SK-N-SH (cell line): ENCODE results near the gene PRSS36. TPM values are rescaled to one million over a fixed set of nuclear protein-coding genes. Genes with fewer than 3 reads are reported as not detected.

ENCODE experiments used
- CTCF ChIA-PET: fragments of 300-600, 350-600 bp; formaldehyde crosslinking; extraction: SDS; loops from one replicate; lab custom pipeline; 2021; lab: Yijun Ruan, JAX
- POLR2A ChIA-PET: fragments of 350-600 bp; sonication (Branson Sonifier 250); formaldehyde crosslinking; extraction: SDS; loops from one replicate; lab custom pipeline; 2020; ENCODE audit warnings: antibody characterized with exemption, inconsistent platforms; lab: Yijun Ruan, JAX
- DNase-seq: peaks from one replicate; pipeline ENCODE4 v3.0.0; 2012
- H2AFZ ChIP-seq: fragments of 200-600 bp; sonication (generic); 2 replicates; pipeline ENCODE4 v1.8.1; 2016; ENCODE audit warnings: antibody characterized with exemption, mild to moderate bottlenecking, low read depth
- H3F3A ChIP-seq: fragments of 200-600 bp; sonication (generic); replicated peaks from 2 replicates; pipeline ENCODE3; 2016; ENCODE audit warnings: antibody characterized with exemption, mild to moderate bottlenecking; ENCODE audit not compliant: insufficient read depth
- H3K27ac ChIP-seq, 2 experiments: fragments of 200-500 bp in 1 of 2; fragments of 200-600 bp in 1 of 2; sonication (Bioruptor generic) in 1 of 2; sonication (generic), shearing (Covaris generic) in 1 of 2; 2 replicates each; pipeline versions ENCODE4 v1.5.1 to v1.6.1; 2014 to 2016; ENCODE audit warnings: low read depth in 2 of 2, inconsistent platforms in 1 of 2, low read length in 1 of 2, mild to moderate bottlenecking in 1 of 2, mixed read lengths in 1 of 2
- H3K27me3 ChIP-seq: fragments of 200-600 bp; sonication (generic), shearing (Covaris generic); 2 replicates; pipeline ENCODE4 v1.6.1; 2016; ENCODE audit warnings: mixed run types; ENCODE audit not compliant: insufficient read depth
- H3K36me3 ChIP-seq, 2 experiments: fragments of 200-500 bp in 1 of 2; fragments of 200-600 bp in 1 of 2; sonication (Bioruptor generic) in 1 of 2; sonication (generic) in 1 of 2; replicated peaks in 1 of 2; 2 replicates each; pipeline versions ENCODE3 to v1.5.1; 2014 to 2016; ENCODE audit warnings: low read length in 1 of 2, mild to moderate bottlenecking in 1 of 2; ENCODE audit not compliant: insufficient read depth in 2 of 2, control insufficient read depth in 1 of 2
- H3K4me1 ChIP-seq, 2 experiments: fragments of 200-500 bp in 1 of 2; fragments of 200-600 bp in 1 of 2; sonication (Bioruptor generic) in 1 of 2; sonication (generic), shearing (Covaris generic) in 1 of 2; 2 replicates each; pipeline versions ENCODE4 v1.5.1 to v1.6.1; 2014 to 2016; ENCODE audit warnings: low read depth in 1 of 2, low read length in 1 of 2, mixed run types in 1 of 2; ENCODE audit not compliant: insufficient read depth in 2 of 2, control insufficient read depth in 1 of 2
- H3K4me2 ChIP-seq: fragments of 200-600 bp; sonication (generic), shearing (Covaris generic); 2 replicates; pipeline ENCODE4 v1.6.1; 2017; ENCODE audit warnings: mixed run types
- H3K4me3 ChIP-seq, 2 experiments: fragments of 200-500 bp in 1 of 2; fragments of 200-600 bp in 1 of 2; sonication (Bioruptor generic) in 1 of 2; sonication (generic), shearing (Covaris generic) in 1 of 2; 2 replicates each; pipeline versions ENCODE4 v1.5.1 to v1.8.1; 2014 to 2016; ENCODE audit warnings: low read depth in 2 of 2, inconsistent platforms in 1 of 2, low read length in 1 of 2, mild to moderate bottlenecking in 1 of 2, mixed read lengths in 1 of 2, moderate library complexity in 1 of 2
- H3K79me2 ChIP-seq: fragments of 200-600 bp; sonication (generic); 2 replicates; pipeline ENCODE4 v1.8.1; 2017; ENCODE audit warnings: mild to moderate bottlenecking; ENCODE audit not compliant: insufficient read depth
- H3K9ac ChIP-seq: fragments of 200-600 bp; sonication (generic); 2 replicates; pipeline ENCODE4 v1.6.1; 2017; ENCODE audit warnings: mixed run types
- H3K9me2 ChIP-seq: fragments of 200-600 bp; sonication (generic); 2 replicates; pipeline ENCODE4 v1.6.1; 2017; ENCODE audit warnings: mixed run types
- H3K9me3 ChIP-seq: fragments of 200-600 bp; sonication (generic); 2 replicates; pipeline ENCODE4 v1.6.1; 2017; ENCODE audit warnings: mixed run types, mild to moderate bottlenecking, moderate library complexity
- H4K20me1 ChIP-seq: fragments of 200-600 bp; sonication (generic); 2 replicates; pipeline ENCODE4 v1.6.1; 2017; ENCODE audit warnings: mild to moderate bottlenecking, mixed run types; ENCODE audit not compliant: insufficient read depth
- CTCF ChIP-seq: fragments of 200-600 bp; sonication (generic); IDR thresholded peaks from 2 replicates; pipeline ENCODE4 v1.6.1; 2017; ENCODE audit warnings: antibody characterized with exemption, mild to moderate bottlenecking, moderate library complexity
- FOSL2 ChIP-seq: IDR thresholded peaks from 2 replicates; pipeline ENCODE4 v1.4.0; 2012; ENCODE audit warnings: low read depth, mild to moderate bottlenecking, moderate library complexity, borderline replicate concordance
- GABPA ChIP-seq: IDR thresholded peaks from 2 replicates; pipeline ENCODE4 v1.4.0; 2012; ENCODE audit warnings: low read depth, mild to moderate bottlenecking
- NFIC ChIP-seq: IDR thresholded peaks from 2 replicates; pipeline ENCODE4 v1.4.0; 2012; ENCODE audit warnings: borderline replicate concordance
- RCOR1 ChIP-seq: fragments of 150-350 bp; IDR thresholded peaks from 2 replicates; pipeline ENCODE4 v1.6.1; 2017; ENCODE audit warnings: antibody characterized with exemption, low read length
- REST ChIP-seq: IDR thresholded peaks from 2 replicates; pipeline ENCODE4 v1.6.1; 2012; ENCODE audit warnings: mild to moderate bottlenecking, low read depth, low read length, moderate library complexity
- SMC3 ChIP-seq: IDR thresholded peaks from 2 replicates; pipeline ENCODE4 v1.6.1; 2012; ENCODE audit warnings: low read depth, low read length, improper control_type of control experiment
- TAF1 ChIP-seq: IDR thresholded peaks from 2 replicates; pipeline ENCODE4 v1.6.1; 2012; ENCODE audit warnings: low read depth, mild to moderate bottlenecking, low read length, moderate library complexity, borderline replicate concordance
- TCF12 ChIP-seq: IDR thresholded peaks from 2 replicates; pipeline ENCODE4 v1.4.0; 2012
- USF2 ChIP-seq: fragments of 150-350 bp; IDR thresholded peaks from 2 replicates; pipeline ENCODE4 v1.6.1; 2017; ENCODE audit warnings: antibody characterized with exemption, low read length, low read depth, borderline replicate concordance
- WGBS: methylation state at CpG from one replicate; pipeline ENCODE4 v1.1.6; 2017; ENCODE audit warnings: low lambda C conversion rate; 5-methylcytosine and 5-hydroxymethylcytosine counted together
- polyA plus RNA-seq, 3 experiments: library from polyadenylated mRNA; depleted of rRNA; stranded (reverse); fragments of >200 nt; gene quantifications; 2 replicates each; pipeline ENCODE4 v1.2.3, GENCODE V29; 2012

The PRSS36 gene
- polyA plus RNA-seq, 1 of the 3 experiments (the other 2 are of a cell fraction) = 0.49 TPM

DNA sequence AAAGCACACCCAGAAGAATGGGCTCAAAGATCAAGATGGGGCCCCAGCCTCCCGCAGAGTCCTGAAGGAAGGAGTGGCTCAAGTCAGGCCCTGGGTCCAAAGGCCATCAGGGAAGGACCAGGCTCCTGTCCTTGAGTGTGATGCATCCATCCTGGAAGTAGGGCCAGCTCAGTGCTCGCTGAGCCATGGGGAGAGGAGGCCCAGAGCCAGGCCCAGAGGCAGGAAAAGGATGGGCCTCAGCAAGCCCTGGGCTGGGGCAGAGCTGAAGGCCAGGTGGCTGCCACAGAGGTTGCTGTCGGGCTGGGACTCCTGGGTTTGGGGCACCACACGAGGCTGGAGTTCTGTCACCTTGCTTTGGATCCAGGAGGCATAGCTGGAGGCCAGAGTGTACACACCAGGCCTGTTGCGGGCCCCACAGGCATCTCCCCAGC lies 18.0 kb downstream of the PRSS36 start:
- Histone ChIP-seq H3K27ac (no peak overlapping the region), H3K9me3 (no peaks in the 10 kb centered on the region), H2AFZ (no peak overlapping the region), H3K27me3 (no peaks in the 10 kb centered on the region), H4K20me1 (no peaks in the 10 kb centered on the region), H3K4me1 (peaks cover 0 to 20% of the 10 kb centered on the region in 2 experiments; a peak in 1 of 4 replicates), H3K9ac (no peak overlapping the region), H3K4me2 (no peak overlapping the region), H3K9me2 (no peaks in the 10 kb centered on the region), H3K4me3 (no peak overlapping the region), H3K79me2 (no peaks in the 10 kb centered on the region), H3K36me3 (peaks cover 0 to 13% of the 10 kb centered on the region in 2 experiments), H3F3A (no peaks in the 10 kb centered on the region)
- TF ChIP-seq RCOR1 (no peak), CTCF (no peak), NFIC (no peak), FOSL2 (no peak), REST (no peak), SMC3 (no peak)
- ChIA-PET CTCF (interaction anchor here (0.8 to 3.9 kb wide), 2 partner anchors 11 to 14 kb away, joined by 3 to 17 read pairs; partner anchors contain the start of gene KAT8), POLR2A (interaction anchor here (0.6 to 1.9 kb wide), 2 partner anchors 15 to 48 kb away, joined by 3 to 4 read pairs; partner anchors contain the start of genes FUS and KAT8)
- 85% methylated on average over 4 of the region's 5 CpGs for WGBS
- DNase-seq = no peak

- no peaks in the 10 kb centered on the region for H3K79me2 ChIP-seq
- H3K36me3 ChIP-seq = peaks cover 0 to 13% of the 10 kb centered on the region in 2 experiments
- no peak overlapping the region for H3K4me2 ChIP-seq
- ChIA-PET POLR2A (interaction anchor here (0.6 to 1.9 kb wide), 3 partner anchors 11 to 48 kb away, joined by 3 to 4 read pairs (median 4); partner anchors contain the start of genes FUS and KAT8), CTCF (interaction anchor here (0.8 to 3.9 kb wide), 2 partner anchors 11 to 14 kb away, joined by 3 to 17 read pairs; partner anchors contain the start of gene KAT8)
- H3K4me3 ChIP-seq = no peak overlapping the region
- H3K9ac ChIP-seq = no peak overlapping the region
- no peaks in the 10 kb centered on the region for H3K9me3 ChIP-seq
- H3K9me2 ChIP-seq = no peaks in the 10 kb centered on the region
- H3K27ac ChIP-seq = no peak overlapping the region
- TF ChIP-seq FOSL2 (no peak), TAF1 (no peak), GABPA (no peak), USF2 (no peak), TCF12 (no peak)
- TF ChIP-seq, all 33 proteins: peak for 0
- DNase-seq = no peak
- H3K27me3 ChIP-seq = no peaks in the 10 kb centered on the region
- H2AFZ ChIP-seq = no peak overlapping the region
- WGBS = 92% methylated on average over 4 of the region's 11 CpGs
- H4K20me1 ChIP-seq = no peaks in the 10 kb centered on the region
- H3F3A ChIP-seq = no peaks in the 10 kb centered on the region
- peaks cover 0 to 20% of the 10 kb centered on the region in 2 experiments; a peak in 1 of 4 replicates for H3K4me1 ChIP-seq
Observed at GRCh38 chr16:31131416-31131815, 18.4 kb downstream of the PRSS36 start.
